T47D (cell line): ENCODE results near the gene PIN1.
"Not testable (repeated sequence)": the region's sequence is repeated elsewhere in the genome, so short reads cannot be mapped to it uniquely, and the experiment has no call there.

Source experiments
- DNase-seq, 2 experiments: peaks; one replicate each; pipeline versions ENCODE4 v3.0.0 to v3.0.0-alpha.2; 2011 to 2012; ENCODE audit warnings: low read depth in 1 of 2, low spot score in 1 of 2
- JUND ChIP-seq: IDR thresholded peaks from 2 replicates; pipeline ENCODE4 v1.6.1; 2012; ENCODE audit warnings: low read depth
- in situ Hi-C: cut with HindIII; loops from 2 replicates; pipeline ENCODE4 v1.10.0; 2016; ENCODE audit warnings: low sequenced_read_pairs, low pct_unique_long_range_greater_than_20kb

The PIN1 gene

GRCh38 chr19:9827289-9828238, 7.6 kb upstream of the PIN1 start, which contains the start of gene UBL5:
TSS of gene UBL5 (plus strand) at chr19:9827918. CDS start at chr19:9828338, 420 bp downstream.
- in situ Hi-C loops, result no loop called here
- no peak for TF ChIP-seq JUND
- DNase-seq, result peak; percentile 84 to 94

- in situ Hi-C loops, result no loop called here
- no peak for TF ChIP-seq JUND
- no peak for DNase-seq
Observed at GRCh38 chr19:9828551-9829063, 6.5 kb upstream of the PIN1 start.

DNA sequence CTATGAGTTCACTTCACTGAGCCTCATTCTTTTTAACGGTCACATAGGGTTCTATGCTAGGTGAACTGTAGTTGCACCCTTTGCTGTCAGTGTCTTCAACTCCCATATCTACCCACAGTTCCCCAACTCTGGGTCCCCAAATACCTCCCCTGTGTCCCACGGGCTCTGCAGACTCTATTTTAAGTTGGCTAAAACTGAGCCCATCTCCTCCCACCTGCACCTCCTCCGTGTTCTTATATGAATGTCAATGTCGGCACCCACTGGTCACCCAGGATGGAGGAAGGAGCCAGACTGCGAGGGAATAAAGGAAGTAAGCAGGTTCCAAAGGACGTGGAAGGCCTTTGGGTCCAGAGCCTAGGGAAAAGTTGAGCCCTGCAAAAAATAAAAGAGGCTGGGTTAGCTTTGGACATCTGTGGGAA, 802 bp upstream of the PIN1 start:
- DNase-seq, result no peak
- in situ Hi-C loops, result no loop called here
- no peak for TF ChIP-seq JUND

DNA sequence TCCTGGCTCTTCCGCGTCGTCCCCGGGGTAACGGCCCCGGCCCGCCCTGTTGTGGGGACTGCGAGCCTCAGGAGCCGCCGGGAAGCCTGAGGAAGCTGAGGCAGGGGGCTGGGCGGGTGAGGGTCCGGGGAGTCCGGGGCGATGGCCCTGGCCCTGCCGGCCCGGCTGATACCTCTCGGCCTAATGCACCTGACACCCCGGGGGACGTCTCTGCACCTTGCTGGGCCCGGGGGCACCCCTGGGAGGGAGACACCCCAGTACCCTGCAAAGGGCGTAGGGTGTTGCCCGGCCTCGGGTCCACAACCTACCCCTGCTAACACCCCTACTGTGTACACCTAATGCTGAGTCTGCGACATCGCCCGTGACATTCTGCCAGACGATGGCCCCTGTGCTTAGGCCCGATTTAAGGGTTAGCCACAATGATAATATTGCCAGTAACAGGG, 410 bp downstream of the PIN1 start:
- no peak for TF ChIP-seq JUND
- DNase-seq, result no peak
- in situ Hi-C loops, result no loop called here

DNA sequence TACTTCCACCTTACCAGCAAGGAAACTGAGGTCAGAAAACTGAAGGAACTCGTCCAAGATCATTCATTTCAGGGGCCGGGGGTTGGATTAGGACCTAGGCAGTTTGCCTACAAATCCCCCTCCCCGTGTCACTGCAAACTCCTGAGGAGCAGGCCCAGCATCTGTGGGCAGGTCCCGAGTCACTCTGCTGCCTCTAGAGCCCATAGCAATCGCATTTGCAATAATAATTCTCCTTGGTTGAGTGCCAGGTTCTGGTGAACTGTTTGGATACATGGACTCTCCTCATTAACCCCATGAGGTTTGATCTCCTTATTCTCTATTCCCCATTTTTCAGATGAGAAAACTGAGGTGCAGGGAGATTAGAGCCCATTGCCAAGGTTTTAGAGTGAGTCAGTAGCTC, 903 bp downstream of the PIN1 start:
- peak in 1 of 2 experiments; percentile 39 for DNase-seq

GRCh38 chr19:9838324-9838723, 3.2 kb downstream of the PIN1 start:
- DNase-seq, result no peak
- TF ChIP-seq JUND, result no peak
- in situ Hi-C loops, result no loop called here

More for the DNA sequence above, 903 bp downstream of the PIN1 start:
- in situ Hi-C loops, result no loop called here
- TF ChIP-seq JUND, result no peak

DNA sequence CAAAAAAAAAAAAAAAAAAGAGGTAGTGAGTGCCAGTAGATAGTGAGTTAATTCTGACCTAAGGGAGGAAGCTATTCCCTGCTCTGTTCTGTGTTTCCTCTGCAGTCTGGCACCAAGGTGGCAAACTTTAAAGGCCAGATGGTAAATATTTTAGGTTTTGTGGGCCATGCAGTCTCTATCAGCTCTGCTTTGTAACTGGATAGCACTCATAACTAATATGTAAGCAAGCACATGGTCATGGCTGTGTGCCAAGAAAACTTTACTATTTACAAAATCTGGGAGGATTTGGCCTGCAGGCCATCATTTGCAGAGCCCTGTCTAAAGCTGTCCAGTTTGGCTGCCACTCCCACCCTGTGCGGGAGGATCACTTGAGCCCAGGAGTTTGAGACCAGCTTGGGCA, 4.3 kb downstream of the PIN1 start:
- in situ Hi-C loops, result no loop called here
- no peak for DNase-seq
- TF ChIP-seq JUND, result no peak

DNA sequence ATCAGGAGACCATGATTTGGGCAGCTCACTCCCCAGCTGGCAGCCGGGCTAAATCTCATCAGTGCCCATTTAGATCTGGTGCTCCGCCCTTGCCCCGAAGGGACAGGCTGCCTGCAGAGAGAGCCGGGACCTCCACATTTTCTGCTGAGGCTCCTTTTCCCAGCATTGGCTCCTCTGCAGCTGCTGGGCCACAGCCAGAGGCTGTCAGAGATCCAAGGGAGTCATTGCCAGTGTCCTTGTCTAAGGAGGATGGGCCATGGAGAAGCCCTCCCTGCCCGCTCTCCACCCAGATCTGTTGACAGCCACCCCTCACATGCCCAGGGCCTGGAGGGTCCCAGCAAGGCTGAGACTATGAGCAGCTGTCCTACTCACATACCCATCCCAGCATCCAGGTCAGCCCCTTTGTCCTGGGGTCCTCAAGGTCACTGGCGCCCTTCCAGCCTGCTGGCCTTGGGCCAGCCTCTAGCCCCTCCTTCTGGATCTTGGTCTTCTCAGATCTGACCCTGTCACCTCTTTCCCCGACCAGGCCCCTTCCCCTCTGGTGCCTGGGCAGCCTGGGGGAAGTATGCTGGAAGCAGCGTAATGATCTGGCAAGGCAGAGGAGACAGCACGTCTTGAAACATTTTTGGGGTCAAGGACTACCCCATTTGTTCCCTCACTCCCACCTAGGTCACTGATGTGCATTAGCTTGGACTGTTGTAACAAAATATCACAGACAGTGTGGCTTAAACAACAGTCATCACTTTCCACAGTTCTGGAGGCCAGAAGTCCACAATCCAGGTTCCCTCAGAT, 7.9 kb downstream of the PIN1 start:
- in situ Hi-C loops, result no loop called here
- no peak for DNase-seq
- no peak for TF ChIP-seq JUND

DNA sequence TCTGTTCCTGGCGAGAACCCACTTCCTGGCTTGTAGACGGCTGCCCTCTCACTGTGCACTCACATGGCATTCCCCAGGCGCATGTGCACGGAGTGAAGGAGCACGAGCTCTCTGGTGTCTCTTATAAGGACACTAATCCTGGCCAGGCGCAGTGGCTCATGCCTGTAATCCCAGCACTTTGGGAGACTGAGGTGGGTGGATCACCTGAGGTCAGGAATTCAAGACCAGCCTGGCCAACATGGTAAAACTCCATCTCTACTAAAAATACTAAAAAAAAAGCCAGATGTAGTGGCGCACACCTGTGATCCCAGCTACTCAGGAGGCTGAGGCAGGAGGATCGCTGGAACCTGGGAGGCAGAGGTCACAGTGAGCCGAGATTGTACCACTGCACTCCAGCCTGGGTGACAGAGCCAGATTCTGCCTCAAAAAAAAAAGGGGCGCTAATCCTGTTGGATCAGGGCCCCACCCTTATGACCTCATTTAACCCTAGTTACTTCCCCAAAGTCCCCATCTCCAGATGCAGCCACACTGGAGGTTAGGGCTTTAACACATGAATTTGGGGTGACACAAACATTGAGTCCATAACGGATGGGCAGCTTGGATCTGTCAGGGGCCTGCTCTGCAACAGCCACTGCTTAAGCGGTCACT, 8.6 kb downstream of the PIN1 start:
- in situ Hi-C loops, result not testable (repeated sequence)

DNA sequence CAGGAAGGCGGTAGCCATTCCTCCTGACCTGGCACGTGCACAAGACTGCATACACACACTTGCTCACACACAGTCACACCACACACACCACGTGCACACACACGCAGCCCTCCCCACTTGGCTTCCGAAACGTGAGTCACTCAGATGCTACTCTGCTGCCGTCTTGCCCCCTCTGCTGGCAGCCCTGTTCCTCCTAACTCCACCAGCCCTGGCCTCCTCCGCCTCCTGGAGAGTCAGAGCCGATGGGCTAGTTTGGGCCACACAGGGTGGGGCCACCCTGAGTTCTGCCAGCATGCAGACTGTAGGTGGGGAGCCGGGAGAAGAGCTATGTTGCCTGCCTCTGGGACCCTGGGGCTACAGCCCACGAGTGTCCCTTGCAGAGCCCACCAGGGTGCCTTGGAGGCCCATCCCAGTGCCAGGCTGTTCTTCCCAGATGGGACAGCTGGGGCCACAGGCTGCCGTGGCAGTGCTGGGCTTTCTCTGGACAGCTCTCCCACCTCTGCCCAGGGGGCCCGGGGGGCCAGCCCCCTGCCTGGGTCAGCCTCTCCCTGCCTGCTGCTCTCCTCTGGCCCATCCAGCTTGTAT, 12.1 kb downstream of the PIN1 start:
- no peak for TF ChIP-seq JUND
- DNase-seq, result peak; percentile 59 to 62
- in situ Hi-C loops, result no loop called here

More for the DNA sequence above, 8.6 kb downstream of the PIN1 start:
- DNase-seq, result not testable (repeated sequence)

- no peak for DNase-seq
- in situ Hi-C loops, result no loop called here
- no peak for TF ChIP-seq JUND
Observed at GRCh38 chr19:9848060-9848459, 12.9 kb downstream of the PIN1 start.

- no peak for DNase-seq
- in situ Hi-C loops, result no loop called here
- TF ChIP-seq JUND, result no peak
Observed at GRCh38 chr19:9848762-9849161, 13.6 kb downstream of the PIN1 start.
